Activated T-cell treated with anti-CD3 and anti-CD28 coated beads, Interleukin-2, amount 50 U/mL, for 72 hours (primary cell): ENCODE measurements around the gene SNX1. TPM values are rescaled to one million over a fixed set of nuclear protein-coding genes. Genes with fewer than 3 reads are reported as not detected.

Experiments
- ATAC-seq, 2 donors: fragments of 150-1000 bp; cut with Tn5 transposase; replicated peaks in 1 of 2; 2 replicates each; pipeline ENCODE4 v1.10.0; 2021; ENCODE audit warnings: moderate library complexity in 2 of 2, mild to moderate bottlenecking in 1 of 2
- DNase-seq, 2 donors: peaks; one replicate each; pipeline ENCODE4 v3.0.0; 2021 to 2022; ENCODE audit warnings: mixed read lengths in 1 of 2
- H3K27ac Mint-ChIP-seq: one replicate; pipeline ENCODE4 v1.8.0; 2022; ENCODE audit warnings: mild to moderate bottlenecking, moderate library complexity, mixed read lengths
- H3K27me3 Mint-ChIP-seq: one replicate; pipeline ENCODE4 v1.8.0; 2022; ENCODE audit warnings: low read depth, mixed read lengths
- H3K36me3 Mint-ChIP-seq, 2 donors: one replicate each; pipeline ENCODE4 v1.8.0; 2022; ENCODE audit warnings: mixed read lengths in 2 of 2, mild to moderate bottlenecking in 1 of 2; ENCODE audit not compliant: insufficient read depth in 2 of 2
- H3K4me1 Mint-ChIP-seq: one replicate; pipeline ENCODE4 v1.8.0; 2022; ENCODE audit warnings: low read depth, mixed read lengths
- H3K4me3 Mint-ChIP-seq, 2 donors: one replicate each; pipeline ENCODE4 v1.8.0; 2022; ENCODE audit warnings: mild to moderate bottlenecking in 2 of 2, mixed read lengths in 2 of 2, moderate library complexity in 2 of 2
- H3K9me3 Mint-ChIP-seq, 2 donors: one replicate each; pipeline ENCODE4 v1.8.0; 2022; ENCODE audit warnings: mixed read lengths in 2 of 2
- total RNA-seq, 2 donors: library from RNA; stranded (reverse); gene quantifications; one replicate each; pipeline ENCODE4 v1.2.3, GENCODE V29; 2022

SNX1 gene
- total RNA-seq, 2 donors from 2014 or later, result 104 to 113 TPM

DNA sequence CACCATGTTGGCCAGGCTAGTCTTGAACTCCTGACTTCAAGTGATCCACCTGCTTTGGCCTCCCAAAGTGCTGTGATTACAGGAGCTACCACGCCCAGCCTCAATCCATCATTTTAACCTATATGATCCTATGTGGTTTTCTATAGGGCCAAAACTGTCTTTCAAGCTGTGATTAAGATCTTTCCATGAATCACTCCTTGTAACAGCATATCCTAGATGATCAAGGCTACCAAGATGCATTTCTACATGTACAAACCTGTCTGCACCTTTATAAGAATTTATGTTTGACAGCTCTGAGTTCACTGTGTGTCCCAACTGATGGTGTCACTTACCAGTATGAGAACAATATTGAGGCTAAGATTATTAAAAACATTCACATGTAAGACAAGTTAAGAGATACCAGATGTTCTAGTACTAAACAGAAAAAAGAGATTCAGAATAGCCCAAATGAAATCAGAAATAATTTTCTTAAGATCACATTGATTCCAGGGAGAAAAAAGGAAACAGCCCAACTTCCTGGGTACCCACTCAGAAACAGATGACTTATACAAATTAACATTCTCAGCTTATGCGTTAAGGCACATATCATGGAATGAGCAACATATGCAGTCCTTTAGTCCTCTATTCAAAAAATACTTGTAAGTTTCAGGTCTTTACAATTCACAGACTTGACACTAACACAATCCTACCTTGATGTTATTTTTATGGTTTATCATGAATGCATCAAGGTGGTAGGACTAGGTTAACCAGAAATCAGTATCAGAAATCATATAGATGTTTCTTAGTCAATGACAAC lies 91.8 kb downstream of the SNX1 start:
- Mint-ChIP-seq H3K4me1 (peaks cover 16% of the 10 kb centered on the region), H3K27ac (peak overlapping the region; percentile 98), H3K4me3 (peak overlapping the region; percentile 0 to 84), H3K36me3 (peaks cover 2 to 10% of the 10 kb centered on the region in 2 donors), H3K27me3 (no peaks in the 10 kb centered on the region), H3K9me3 (no peaks in the 10 kb centered on the region)
- peak; percentile 33 to 48 for ATAC-seq
- no peak for DNase-seq

Other genes starting within 250 kb of the SNX1 start
- gene DAPK2, start 49.5 kb upstream of the SNX1 start, total RNA-seq, result 1 to 10 TPM; 2.3 to 3.3 TPM
- 10 to 100 TPM; 65.1 to 74.5 TPM for gene CIAO2A, start 2.1 kb upstream of the SNX1 start, total RNA-seq
- gene SNX22, start 55.7 kb downstream of the SNX1 start, total RNA-seq, result under 1 TPM; 0.60 to 0.74 TPM
- gene PPIB, start 67.0 kb downstream of the SNX1 start, total RNA-seq, result 100 to 1,000 TPM; 228 to 302 TPM